H1 (cell line): ENCODE results near the gene CASP3. TPM values are rescaled to one million over a fixed set of nuclear protein-coding genes. Genes with fewer than 3 reads are reported as not detected.
"Not testable (repeated sequence)": the region's sequence is repeated elsewhere in the genome, so short reads cannot be mapped to it uniquely, and the experiment has no call there.

Source experiments
- CTCF ChIA-PET: fragments of 300-600 bp; sonication (Branson Sonifier 250); formaldehyde crosslinking; loops from one replicate; lab custom pipeline; 2021; ENCODE audit not compliant: partially characterized antibody; lab: Charles Lee
- POLR2A ChIA-PET: fragments of 300-600 bp; sonication (Branson Sonifier 250); formaldehyde crosslinking; loops from one replicate; lab custom pipeline; 2021; ENCODE audit warnings: inconsistent platforms; ENCODE audit not compliant: partially characterized antibody; lab: Charles Lee
- DNase-seq, 2 experiments: peaks; one replicate each; pipeline versions ENCODE4 v3.0.0 to v3.0.0-alpha.2; 2010 to 2022; ENCODE audit warnings: low spot score in 2 of 2, low read depth in 1 of 2, mixed read lengths in 1 of 2
- FAIRE-seq: peaks from 2 replicates; lab custom pipeline; 2011; peaks lifted over from hg19 to GRCh38; lab: Jason Lieb, UNC
- H2AFZ ChIP-seq: 2 replicates; pipeline ENCODE4 v1.8.1; 2012; ENCODE audit warnings: low read length, inconsistent platforms
- H2AK5ac ChIP-seq: 2 replicates; pipeline ENCODE4 v1.6.1; 2013; ENCODE audit warnings: low read depth, low read length
- H2BK120ac ChIP-seq: replicated peaks from 2 replicates; pipeline ENCODE3; 2013; ENCODE audit warnings: low read depth, low read length, inconsistent platforms
- H2BK12ac ChIP-seq: 2 replicates; pipeline ENCODE4 v1.6.1; 2013; ENCODE audit warnings: low read depth, low read length
- H2BK15ac ChIP-seq: 2 replicates; pipeline ENCODE4 v1.6.1; 2013; ENCODE audit warnings: low read length
- H2BK20ac ChIP-seq: 2 replicates; pipeline ENCODE4 v1.6.1; 2013; ENCODE audit warnings: low read length
- H2BK5ac ChIP-seq: 2 replicates; pipeline ENCODE4 v1.6.1; 2013; ENCODE audit warnings: low read depth, low read length
- H3K14ac ChIP-seq: 2 replicates; pipeline ENCODE4 v1.6.1; 2013; ENCODE audit warnings: inconsistent platforms; ENCODE audit not compliant: insufficient read length
- H3K18ac ChIP-seq: 2 replicates; pipeline ENCODE4 v1.6.1; 2013; ENCODE audit warnings: low read length; ENCODE audit errors: extremely low read depth
- H3K23ac ChIP-seq: 2 replicates; pipeline ENCODE4 v1.6.1; 2013; ENCODE audit warnings: inconsistent platforms; ENCODE audit not compliant: insufficient read length
- H3K23me2 ChIP-seq: 2 replicates; pipeline ENCODE4 v1.6.1; 2013; ENCODE audit warnings: low read depth, low read length
- H3K27ac ChIP-seq: 2 replicates; pipeline ENCODE4 v1.6.1; 2011; ENCODE audit warnings: low read depth, low read length, inconsistent platforms
- H3K27me3 ChIP-seq, 4 experiments: replicated peaks in 1 of 4; 1 replicate in 1 of 4; 2 replicates in 3 of 4; pipeline versions ENCODE4 v1.6.1 to v1.8.1; 2011 to 2013; ENCODE audit warnings: low read length in 3 of 4, mild to moderate bottlenecking in 3 of 4, inconsistent platforms in 2 of 4, mixed read lengths in 2 of 4, moderate library complexity in 1 of 4; ENCODE audit not compliant: control insufficient read depth in 3 of 4, insufficient read depth in 3 of 4; ENCODE audit errors: extremely low read depth in 1 of 4
- H3K36me3 ChIP-seq, 4 experiments: 2 replicates each; pipeline versions ENCODE4 v1.6.1 to v1.8.1; 2011 to 2013; ENCODE audit warnings: mild to moderate bottlenecking in 4 of 4, low read length in 3 of 4, moderate library complexity in 2 of 4, control low read depth in 1 of 4, inconsistent platforms in 1 of 4; ENCODE audit not compliant: insufficient read depth in 4 of 4, control insufficient read depth in 2 of 4
- H3K4ac ChIP-seq: replicated peaks from 2 replicates; pipeline ENCODE3; 2013; ENCODE audit warnings: low read length, low read depth, mixed read lengths, inconsistent platforms; ENCODE audit not compliant: insufficient read length
- H3K4me1 ChIP-seq, 4 experiments: replicated peaks in 1 of 4; 1 replicate in 1 of 4; 2 replicates in 3 of 4; pipeline versions ENCODE4 v1.6.1 to v1.8.1; 2011 to 2013; ENCODE audit warnings: low read length in 3 of 4, inconsistent platforms in 2 of 4, mixed read lengths in 1 of 4; ENCODE audit not compliant: insufficient read depth in 4 of 4, control insufficient read depth in 3 of 4
- H3K4me2 ChIP-seq, 2 experiments: 2 replicates each; pipeline versions ENCODE4 v1.6.1 to v1.8.1; 2011 to 2013; ENCODE audit warnings: low read depth in 2 of 2, low read length in 2 of 2, control low read depth in 1 of 2, inconsistent platforms in 1 of 2, mild to moderate bottlenecking in 1 of 2; ENCODE audit not compliant: insufficient read depth in 1 of 2
- H3K4me3 ChIP-seq, 4 experiments: fragments of 200-600, 300-600 bp in 1 of 4; sonication (generic), shearing (Covaris generic), sonication (Bioruptor Twin) in 1 of 4; 2 replicates each; pipeline versions ENCODE4 v1.5.1 to v1.8.1; 2011 to 2016; ENCODE audit warnings: low read length in 4 of 4, low read depth in 3 of 4, control low read depth in 2 of 4, inconsistent platforms in 2 of 4, mild to moderate bottlenecking in 2 of 4, mixed read lengths in 1 of 4, moderate library complexity in 1 of 4; ENCODE audit not compliant: insufficient read depth in 2 of 4; ENCODE audit errors: extremely low read depth in 1 of 4
- H3K56ac ChIP-seq: replicated peaks from 2 replicates; pipeline ENCODE3; 2013; ENCODE audit warnings: low read depth, mild to moderate bottlenecking, mixed read lengths, low read length, inconsistent platforms; ENCODE audit not compliant: insufficient read length
- H3K79me1 ChIP-seq: 2 replicates; pipeline ENCODE4 v1.6.1; 2013; ENCODE audit warnings: low read depth, low read length, control low read depth
- H3K79me2 ChIP-seq, 2 experiments: 2 replicates each; pipeline versions ENCODE4 v1.6.1 to v1.8.1; 2012 to 2013; ENCODE audit warnings: low read length in 2 of 2, mild to moderate bottlenecking in 2 of 2, inconsistent platforms in 1 of 2; ENCODE audit not compliant: insufficient read depth in 2 of 2, control insufficient read depth in 1 of 2
- H3K9ac ChIP-seq, 4 experiments: replicated peaks in 1 of 4; 1 replicate in 1 of 4; 2 replicates in 3 of 4; pipeline versions ENCODE4 v1.6.1 to v1.8.1; 2011 to 2013; ENCODE audit warnings: low read depth in 3 of 4, low read length in 3 of 4, control low read depth in 2 of 4, mild to moderate bottlenecking in 2 of 4, moderate library complexity in 2 of 4, inconsistent platforms in 1 of 4; ENCODE audit errors: extremely low read depth in 1 of 4
- H3K9me3 ChIP-seq, 2 experiments: 2 replicates each; pipeline versions ENCODE4 v1.6.1 to v1.8.1; 2012 to 2013; ENCODE audit warnings: mild to moderate bottlenecking in 2 of 2, moderate library complexity in 2 of 2, control low read depth in 1 of 2, inconsistent platforms in 1 of 2, low read depth in 1 of 2, low read length in 1 of 2, mixed read lengths in 1 of 2; ENCODE audit not compliant: insufficient read depth in 2 of 2
- H4K20me1 ChIP-seq, 2 experiments: replicated peaks in 1 of 2; 2 replicates each; pipeline versions ENCODE3 to v1.8.1; 2011 to 2013; ENCODE audit warnings: inconsistent platforms in 2 of 2, low read length in 2 of 2, mild to moderate bottlenecking in 1 of 2; ENCODE audit not compliant: insufficient read depth in 2 of 2, control insufficient read depth in 1 of 2
- H4K5ac ChIP-seq: 2 replicates; pipeline ENCODE4 v1.6.1; 2013; ENCODE audit warnings: low read length, low read depth, mixed read lengths, inconsistent platforms; ENCODE audit not compliant: insufficient read length
- H4K8ac ChIP-seq: 2 replicates; pipeline ENCODE4 v1.8.0; 2013; ENCODE audit warnings: mild to moderate bottlenecking, moderate library complexity, low read length, inconsistent platforms; ENCODE audit not compliant: insufficient read depth; ENCODE audit errors: extremely low read depth
- H4K91ac ChIP-seq: replicated peaks from 2 replicates; pipeline ENCODE3; 2013; ENCODE audit warnings: low read length, mixed read lengths, inconsistent platforms; ENCODE audit not compliant: insufficient read length
- WGBS, 2 experiments: shearing (Covaris generic) in 1 of 2; methylation state at CpG; one replicate each; pipeline versions ENCODE4 v1.1.6 to v1.1.7; 2013 to 2015; ENCODE audit warnings: low lambda C conversion rate in 2 of 2, mixed read lengths in 2 of 2, inconsistent platforms in 1 of 2, low coverage in 1 of 2, missing lambda C conversion rate in 1 of 2; ENCODE audit not compliant: insufficient replicate concordance in 2 of 2, insufficient coverage in 1 of 2, insufficient read length in 1 of 2; ENCODE audit errors: extremely low coverage in 1 of 2, missing lambda C conversion rate in 1 of 2; 5-methylcytosine and 5-hydroxymethylcytosine counted together
- polyA plus RNA-seq, 7 experiments: library from polyadenylated mRNA; depleted of rRNA in 3 of 7; stranded (reverse) in 5 of 7; unstranded in 2 of 7; fragments of >200 nt in 5 of 7; fragments of 200-250 nt in 2 of 7; gene quantifications; 1 replicate in 5 of 7; 2 replicates in 1 of 7; 4 replicates in 1 of 7; pipeline versions ENCODE4 v1.2.1 to v1.2.3, GENCODE V29; 2011 to 2013; ENCODE audit warnings: missing spikeins in 2 of 7, mixed read lengths in 2 of 7
- total RNA-seq: library from RNA; stranded (reverse); fragmentation: NEBNext Ultra II Directional; extraction: Animal tissue kit (Norgen Biotek cat#: 25700); gene quantifications from 2 replicates; pipeline ENCODE4 v1.2.1, GENCODE V29; 2021

The CASP3 gene
- total and polyA plus RNA-seq, 2 of the 8 experiments (the other 6 are each of a cell fraction or from before 2014, with no cell fraction given) = 27.8 to 82.5 TPM

DNA sequence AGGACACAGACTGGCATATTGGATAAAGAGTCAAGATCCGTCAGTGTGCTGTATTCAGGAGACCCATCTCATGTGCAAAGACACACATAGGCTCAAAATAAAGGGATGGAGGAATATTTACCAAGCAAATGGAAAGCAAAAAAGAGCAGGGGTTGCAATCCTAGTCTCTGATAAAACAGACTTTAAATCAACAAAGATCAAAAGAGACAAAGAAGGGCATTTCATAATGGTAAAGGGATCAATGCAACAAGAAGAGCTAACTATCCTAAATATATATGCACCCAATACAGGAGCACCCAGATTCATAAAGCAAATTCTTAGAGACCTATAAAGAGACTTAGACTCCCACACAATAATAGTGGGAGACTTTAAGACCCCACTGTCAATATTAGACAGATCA lies 46.4 kb downstream of the CASP3 start:
- H4K20me1 ChIP-seq, H2AK5ac ChIP-seq, H3K23me2 ChIP-seq, H4K91ac ChIP-seq, H3K4ac ChIP-seq, H2AFZ ChIP-seq, H2BK12ac ChIP-seq, H2BK5ac ChIP-seq, H3K18ac ChIP-seq, H3K4me1 ChIP-seq, H4K5ac ChIP-seq, FAIRE-seq, H3K36me3 ChIP-seq, H3K79me2 ChIP-seq, H3K79me1 ChIP-seq, H3K4me2 ChIP-seq, H2BK20ac ChIP-seq, POLR2A ChIA-PET, H2BK120ac ChIP-seq, H3K9ac ChIP-seq, H3K56ac ChIP-seq, H3K4me3 ChIP-seq, H4K8ac ChIP-seq, H3K27me3 ChIP-seq, H3K14ac ChIP-seq, H3K9me3 ChIP-seq, H3K27ac ChIP-seq, H3K23ac ChIP-seq, DNase-seq, H2BK15ac ChIP-seq: not testable (repeated sequence)
- CTCF ChIA-PET = interaction anchor here (0.8 kb wide), 1 partner anchor 14 kb away, joined by 3 read pairs; no protein-coding TSS in a partner anchor
- 0% methylated on average over 1 of the region's 1 CpG; no CpG with 5 or more reads in 1 of the 2 experiments for WGBS, 2 experiments

DNA sequence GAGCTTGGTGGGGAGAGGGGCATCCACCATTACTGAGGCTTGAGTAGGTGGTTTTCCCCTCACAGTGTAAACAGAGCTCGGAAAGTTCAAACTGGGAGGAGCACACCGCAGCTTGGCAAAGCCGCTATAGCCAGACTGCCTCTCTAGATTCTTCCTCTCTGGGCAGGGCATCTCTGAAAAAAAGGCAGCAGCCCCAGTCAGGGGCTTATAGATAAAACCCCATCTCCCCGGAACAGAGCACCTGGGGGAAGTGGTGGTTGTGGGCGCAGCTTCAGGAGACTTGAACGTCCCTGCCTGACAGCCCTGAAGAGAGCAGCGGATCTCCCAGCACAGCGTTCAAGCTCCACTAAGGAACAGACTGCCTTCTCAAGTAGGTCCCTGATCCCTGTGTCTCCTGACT lies 48.3 kb downstream of the CASP3 start:
- H3K23me2 ChIP-seq, H4K91ac ChIP-seq, H3K14ac ChIP-seq, H2AFZ ChIP-seq, H2BK5ac ChIP-seq, H2AK5ac ChIP-seq, H2BK120ac ChIP-seq, H3K4me3 ChIP-seq, H3K79me2 ChIP-seq, H4K20me1 ChIP-seq, H2BK12ac ChIP-seq, H3K56ac ChIP-seq, H3K27me3 ChIP-seq, H3K79me1 ChIP-seq, DNase-seq, H3K23ac ChIP-seq, H4K8ac ChIP-seq, H3K9me3 ChIP-seq, H3K4me2 ChIP-seq, H2BK20ac ChIP-seq, H3K18ac ChIP-seq, H4K5ac ChIP-seq, H3K27ac ChIP-seq, H3K9ac ChIP-seq, H2BK15ac ChIP-seq, H3K4ac ChIP-seq, H3K4me1 ChIP-seq, FAIRE-seq, H3K36me3 ChIP-seq, POLR2A ChIA-PET: not testable (repeated sequence)
- CTCF ChIA-PET = interaction anchor here (1.2 kb wide), 1 partner anchor 337 kb away, joined by 4 read pairs; no protein-coding TSS in a partner anchor
- WGBS, 2 experiments = 85% methylated on average over 8 of the region's 8 CpGs; no CpG with 5 or more reads in 1 of the 2 experiments
